Hematopoietic multipotent progenitor cell treated with erythropoietin and hydrocortisone succinate and interleukin-3 and kit ligand, for 4 days (in vitro differentiated cells): ENCODE results near the gene ASIC3.
"Not testable (repeated sequence)": the region's sequence is repeated elsewhere in the genome, so short reads cannot be mapped to it uniquely, and the experiment has no call there.

Source experiments
- DNase-seq: peaks from one replicate; pipeline ENCODE4 v3.0.0-alpha.2; 2015

ASIC3 gene

DNA sequence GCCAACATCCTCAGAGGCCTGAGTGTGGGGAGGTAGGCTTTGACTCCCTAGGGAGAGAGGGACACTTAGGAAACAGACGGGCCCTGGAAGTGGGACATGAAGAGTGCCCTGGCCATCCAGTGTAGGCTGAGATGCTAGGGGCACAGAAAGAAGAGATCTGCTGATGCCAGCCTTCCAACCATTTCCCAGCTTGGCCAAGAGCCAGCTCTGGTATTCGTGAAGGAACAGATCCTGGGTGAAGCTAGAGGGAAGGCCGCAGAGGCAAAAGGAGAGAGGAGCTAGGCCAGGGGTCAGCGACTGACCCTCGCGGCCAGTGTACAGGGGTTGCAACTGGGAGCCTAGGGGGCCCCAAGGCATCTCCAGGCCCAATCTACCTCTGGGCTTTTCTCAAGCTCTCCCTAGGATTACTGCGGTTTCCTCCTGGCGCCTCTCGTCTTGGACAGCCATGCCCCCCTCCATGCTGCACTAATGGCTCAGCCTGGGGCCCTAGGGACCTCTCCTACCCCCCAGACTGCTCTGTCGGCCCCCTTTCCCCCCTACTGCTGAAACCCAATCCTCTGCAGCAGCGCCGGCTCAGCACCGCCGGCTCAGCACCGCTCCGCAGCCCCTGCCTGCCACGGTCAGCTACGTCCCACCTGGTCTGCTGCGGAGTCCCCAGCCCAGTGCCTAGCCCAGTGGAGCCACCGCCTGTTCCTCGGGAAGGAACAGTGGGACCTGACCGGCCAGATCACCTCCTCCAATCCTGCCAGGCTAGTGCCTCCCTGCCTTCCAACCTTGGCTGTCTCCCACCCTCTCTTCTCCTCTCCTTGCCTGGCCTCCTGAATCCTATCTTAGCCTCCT lies at the start of gene ASIC3:
Gene ASIC3 (plus strand): TSS at position 556 of the 840 bp plus-strand sequence. CDS start 355 bp downstream, outside the sequence.
- no peak for DNase-seq

DNA sequence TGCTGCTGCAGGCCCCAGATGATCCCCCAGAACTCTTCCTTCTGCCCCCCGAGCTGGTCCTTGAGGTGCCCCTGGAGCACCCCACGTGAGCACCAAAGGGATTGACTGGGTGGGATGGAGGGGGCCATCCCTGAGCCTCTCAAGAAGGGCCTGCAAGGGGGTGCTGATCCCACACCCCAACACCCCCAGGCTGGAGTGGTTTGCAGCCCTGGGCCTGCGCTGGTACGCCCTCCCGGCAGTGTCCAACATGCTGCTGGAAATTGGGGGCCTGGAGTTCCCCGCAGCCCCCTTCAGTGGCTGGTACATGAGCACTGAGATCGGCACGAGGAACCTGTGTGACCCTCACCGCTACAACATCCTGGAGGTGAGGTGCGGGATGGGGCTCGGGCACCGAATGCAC lies 49.3 kb upstream of the ASIC3 start:
- DNase-seq = no peak

DNA sequence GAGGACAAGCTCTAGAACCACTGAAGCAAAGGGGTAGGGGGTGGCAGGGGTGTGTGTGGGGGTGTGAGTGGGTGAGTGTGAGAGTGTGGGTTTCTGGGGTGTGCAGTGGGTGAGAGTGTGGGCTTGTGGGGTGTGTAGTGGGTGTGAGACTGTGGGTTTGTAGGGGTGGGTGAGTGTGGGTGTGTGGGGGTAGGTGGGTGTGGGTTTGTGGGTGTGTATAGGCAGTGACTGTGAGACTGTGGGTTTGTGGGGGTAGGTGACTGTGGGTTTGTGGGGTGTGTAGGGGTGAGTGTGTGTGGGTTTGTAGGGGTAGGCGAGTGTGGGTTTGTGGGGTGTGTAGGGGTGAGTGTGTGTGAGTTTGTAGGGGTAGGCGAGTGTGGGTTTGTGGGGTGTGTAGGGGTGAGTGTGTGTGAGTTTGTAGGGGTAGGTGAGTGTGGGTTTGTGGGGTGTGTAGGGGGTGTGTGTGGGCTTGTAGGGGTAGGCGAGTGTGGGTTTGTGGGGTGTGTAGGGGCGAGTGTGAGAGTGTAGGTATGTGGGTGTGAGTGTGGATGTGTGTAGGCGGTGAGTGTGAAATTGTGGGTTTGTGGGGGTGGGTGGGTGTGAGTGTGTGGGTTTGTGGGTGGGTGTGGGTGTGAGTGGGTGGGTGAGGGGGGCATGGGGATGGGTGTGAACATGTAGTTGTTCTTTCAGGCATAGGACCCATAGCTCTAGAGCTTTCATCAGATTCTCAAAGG lies 48.7 kb upstream of the ASIC3 start:
- DNase-seq = no peak

DNA sequence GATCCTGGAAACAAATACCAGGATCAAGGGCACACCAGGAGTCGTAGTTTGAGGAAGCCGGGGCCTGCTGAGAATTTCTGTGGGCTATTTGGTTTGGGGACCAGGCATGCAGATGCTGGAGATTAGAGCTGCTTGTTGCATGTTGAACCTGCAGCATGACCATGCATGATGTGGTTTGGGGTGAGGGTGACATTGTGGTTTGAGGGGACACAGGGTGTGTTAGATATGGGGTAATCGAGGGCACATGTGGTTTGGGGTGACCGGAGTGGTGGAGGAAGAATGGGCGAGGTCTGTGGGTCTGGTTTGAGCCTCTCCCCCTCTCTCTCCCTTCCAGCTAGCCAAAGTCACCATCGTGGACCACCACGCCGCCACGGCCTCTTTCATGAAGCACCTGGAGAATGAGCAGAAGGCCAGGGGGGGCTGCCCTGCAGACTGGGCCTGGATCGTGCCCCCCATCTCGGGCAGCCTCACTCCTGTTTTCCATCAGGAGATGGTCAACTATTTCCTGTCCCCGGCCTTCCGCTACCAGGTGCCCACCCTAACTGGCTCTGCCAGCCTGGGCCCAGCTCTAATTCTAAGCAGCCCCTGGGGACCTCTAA lies 47.3 kb upstream of the ASIC3 start:
- peak; percentile 87 for DNase-seq

DNA sequence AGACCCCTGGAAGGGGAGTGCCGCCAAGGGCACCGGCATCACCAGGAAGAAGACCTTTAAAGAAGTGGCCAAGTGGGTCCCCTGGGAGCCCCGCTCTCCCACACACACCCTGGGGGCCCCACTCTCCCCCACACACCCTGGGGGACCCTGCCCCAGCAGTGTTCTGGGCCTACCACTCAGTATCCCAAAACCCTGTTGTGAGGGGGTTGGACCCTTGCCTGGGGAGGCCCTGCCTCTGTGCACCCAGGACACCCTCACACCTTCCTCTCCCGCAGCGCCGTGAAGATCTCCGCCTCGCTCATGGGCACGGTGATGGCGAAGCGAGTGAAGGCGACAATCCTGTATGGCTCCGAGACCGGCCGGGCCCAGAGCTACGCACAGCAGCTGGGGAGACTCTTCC lies 46.8 kb upstream of the ASIC3 start:
- no peak for DNase-seq

DNA sequence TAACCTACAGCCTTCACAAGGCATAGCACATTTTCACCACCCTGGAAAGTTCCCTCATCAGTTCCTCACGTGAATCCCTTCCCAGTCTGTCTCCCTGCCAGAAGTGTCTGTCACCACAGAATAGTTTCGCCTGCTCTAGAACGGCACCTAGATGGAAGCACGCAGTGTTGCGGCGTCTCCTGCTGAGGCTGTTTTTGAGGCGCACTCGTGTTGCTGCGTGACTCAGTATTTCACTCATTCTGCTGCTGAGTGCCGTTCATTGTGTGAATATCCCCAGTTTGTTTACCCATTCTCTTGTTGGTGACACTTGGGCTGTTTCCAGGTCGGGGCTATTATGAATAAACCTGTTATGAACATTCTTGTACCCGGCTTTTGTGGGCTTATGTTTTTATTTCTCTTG lies 44.8 kb upstream of the ASIC3 start:
- no peak for DNase-seq

DNA sequence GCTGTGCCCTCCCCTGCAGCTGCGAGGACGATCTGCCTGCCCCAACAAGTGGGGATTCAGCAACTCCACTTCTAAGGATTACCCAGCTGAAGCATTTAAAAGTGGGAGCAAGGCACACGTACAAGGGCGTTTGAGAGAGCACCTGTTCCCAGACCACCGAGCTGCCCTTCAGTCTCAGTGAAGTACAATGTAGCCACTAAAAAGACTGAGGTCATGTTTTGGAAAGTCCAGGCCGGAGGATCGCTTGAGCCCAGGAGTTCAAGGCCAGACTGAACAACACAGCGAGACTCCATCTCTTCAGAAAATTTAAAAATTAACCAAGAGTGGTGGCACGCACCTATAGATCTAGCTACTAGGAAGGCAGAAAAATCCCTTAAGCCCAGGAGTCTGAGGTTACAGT lies 42.8 kb upstream of the ASIC3 start:
- no peak for DNase-seq

DNA sequence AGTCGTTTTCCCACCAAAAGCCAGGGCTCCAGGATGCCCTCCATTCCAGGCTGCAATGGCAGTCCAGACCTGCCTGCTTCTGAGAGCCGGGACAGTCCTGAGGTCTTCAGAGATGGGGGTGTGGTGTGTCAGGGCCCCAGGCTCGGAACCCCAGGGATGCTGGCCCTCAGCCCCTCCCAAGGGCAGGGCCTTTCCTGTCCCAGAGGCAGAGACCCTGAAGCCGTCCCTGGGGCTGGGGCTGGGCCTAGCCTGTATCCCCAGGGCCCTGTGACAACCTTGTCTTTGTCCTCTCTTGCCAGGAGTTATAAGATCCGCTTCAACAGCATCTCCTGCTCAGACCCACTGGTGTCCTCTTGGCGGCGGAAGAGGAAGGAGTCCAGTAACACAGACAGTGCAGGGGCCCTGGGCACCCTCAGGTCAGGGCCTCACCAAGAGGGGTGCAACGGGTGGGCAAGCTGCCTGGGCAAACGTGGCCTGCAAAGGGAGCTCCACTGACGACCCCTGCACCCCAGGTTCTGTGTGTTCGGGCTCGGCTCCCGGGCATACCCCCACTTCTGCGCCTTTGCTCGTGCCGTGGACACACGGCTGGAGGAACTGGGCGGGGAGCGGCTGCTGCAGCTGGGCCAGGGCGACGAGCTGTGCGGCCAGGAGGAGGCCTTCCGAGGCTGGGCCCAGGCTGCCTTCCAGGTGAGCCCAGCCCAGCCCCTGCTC lies 41.6 kb upstream of the ASIC3 start:
- DNase-seq = no peak

DNA sequence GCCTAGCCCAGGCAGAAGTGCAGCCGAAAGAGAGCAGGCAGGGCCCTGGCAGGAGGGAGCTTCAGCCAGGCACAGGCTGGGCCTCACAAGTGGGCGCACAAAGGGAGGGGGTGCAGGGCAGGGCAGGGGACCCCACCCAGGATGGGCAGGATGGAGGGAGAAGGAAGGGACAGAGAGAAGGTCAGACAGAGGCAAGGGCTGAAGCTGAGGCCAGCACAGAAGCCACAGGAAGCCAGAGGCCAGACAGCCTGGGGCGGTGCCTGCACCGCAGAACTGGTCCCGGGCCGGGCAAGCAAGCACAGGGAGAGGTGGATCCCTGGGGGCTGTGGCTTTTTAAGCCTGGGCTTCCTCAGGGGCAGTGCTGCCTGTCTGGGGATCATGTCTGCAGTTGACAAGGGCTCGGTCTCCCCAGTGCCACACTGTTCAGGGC lies 40.8 kb upstream of the ASIC3 start:
- DNase-seq = no peak

DNA sequence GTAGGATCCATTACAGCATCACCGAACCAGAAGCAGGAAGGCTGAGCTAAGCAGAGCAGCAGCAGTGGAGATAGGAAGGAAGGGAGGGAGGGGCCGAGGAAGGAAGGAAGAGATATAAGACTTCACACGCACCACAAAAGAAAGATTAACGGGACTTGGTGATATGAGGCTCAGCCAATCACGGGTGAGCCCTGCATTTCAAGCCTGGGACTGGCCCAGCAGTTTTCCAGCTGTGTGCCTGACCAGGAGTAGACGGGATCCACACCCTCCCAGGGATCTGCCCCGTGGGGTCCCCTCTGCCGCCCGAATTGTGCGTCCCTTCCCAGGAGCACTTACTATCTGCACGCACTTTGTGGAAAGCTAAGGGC lies 40.2 kb upstream of the ASIC3 start:
- peak; percentile 86 for DNase-seq

DNA sequence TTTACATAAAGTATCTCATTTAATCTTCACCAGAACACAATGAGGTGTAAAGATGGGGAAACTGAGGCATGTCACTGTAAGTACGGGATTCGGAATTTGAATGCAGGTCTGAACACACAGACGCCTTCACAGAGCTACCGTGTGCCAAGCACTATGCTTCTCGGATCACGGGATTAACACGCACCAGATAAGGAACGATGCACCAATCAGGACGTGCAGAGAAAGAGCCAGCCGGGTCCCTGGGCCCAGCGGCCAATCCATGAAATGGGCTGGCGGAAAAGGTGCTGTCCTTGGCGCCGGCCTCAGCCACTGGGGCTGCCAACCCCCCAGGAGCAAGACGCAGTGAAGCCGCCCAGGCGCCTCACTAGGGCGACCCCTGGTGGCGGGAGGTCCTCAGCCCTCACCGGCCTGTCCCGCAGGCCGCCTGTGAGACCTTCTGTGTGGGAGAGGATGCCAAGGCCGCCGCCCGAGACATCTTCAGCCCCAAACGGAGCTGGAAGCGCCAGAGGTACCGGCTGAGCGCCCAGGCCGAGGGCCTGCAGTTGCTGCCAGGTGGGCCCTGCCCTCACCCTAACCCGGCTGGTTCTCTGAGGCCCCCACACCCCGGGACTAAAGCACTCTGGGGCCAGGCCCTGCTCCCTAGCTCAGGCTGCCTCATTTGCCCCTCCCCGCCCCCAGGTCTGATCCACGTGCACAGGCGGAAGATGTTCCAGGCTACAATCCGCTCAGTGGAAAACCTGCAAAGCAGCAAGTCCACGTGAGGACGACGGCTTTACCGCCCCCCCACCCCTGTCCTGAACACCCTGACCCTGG lies 39.6 kb upstream of the ASIC3 start:
- peak; percentile 81 for DNase-seq

DNA sequence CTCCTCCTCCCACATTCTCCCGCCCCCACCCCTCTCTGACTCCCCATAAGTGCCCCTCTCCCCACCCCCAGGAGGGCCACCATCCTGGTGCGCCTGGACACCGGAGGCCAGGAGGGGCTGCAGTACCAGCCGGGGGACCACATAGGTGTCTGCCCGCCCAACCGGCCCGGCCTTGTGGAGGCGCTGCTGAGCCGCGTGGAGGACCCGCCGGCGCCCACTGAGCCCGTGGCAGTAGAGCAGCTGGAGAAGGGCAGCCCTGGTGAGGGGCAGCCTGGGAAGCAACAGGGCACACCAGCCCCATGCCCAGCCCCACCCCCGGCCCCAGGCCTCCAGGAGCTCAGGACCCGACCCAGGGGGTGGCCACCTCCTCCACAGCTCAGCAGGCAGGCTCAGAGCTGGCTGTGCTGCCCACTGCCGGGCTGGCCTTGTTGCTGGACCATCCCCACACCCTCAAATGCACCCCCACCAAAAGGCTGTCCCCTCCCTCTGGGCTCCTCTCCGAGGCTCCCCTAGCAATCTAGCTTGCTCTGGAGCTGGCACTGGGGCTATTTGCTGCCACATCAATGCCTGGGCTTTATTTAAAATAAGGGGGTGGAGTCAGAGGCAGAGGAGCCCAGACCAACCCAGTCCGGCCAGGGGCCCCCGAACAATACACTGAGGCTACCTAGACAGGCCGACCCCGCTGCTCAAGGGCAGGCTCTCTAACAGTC lies 38.8 kb upstream of the ASIC3 start:
- no peak for DNase-seq

DNA sequence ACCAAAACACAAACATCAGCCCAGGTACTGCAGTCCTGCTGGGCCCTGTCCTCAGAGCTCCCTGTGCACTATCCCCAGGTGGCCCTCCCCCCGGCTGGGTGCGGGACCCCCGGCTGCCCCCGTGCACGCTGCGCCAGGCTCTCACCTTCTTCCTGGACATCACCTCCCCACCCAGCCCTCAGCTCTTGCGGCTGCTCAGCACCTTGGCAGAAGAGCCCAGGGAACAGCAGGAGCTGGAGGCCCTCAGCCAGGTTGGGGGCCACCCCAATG lies 38.4 kb upstream of the ASIC3 start:
- DNase-seq = no peak

DNA sequence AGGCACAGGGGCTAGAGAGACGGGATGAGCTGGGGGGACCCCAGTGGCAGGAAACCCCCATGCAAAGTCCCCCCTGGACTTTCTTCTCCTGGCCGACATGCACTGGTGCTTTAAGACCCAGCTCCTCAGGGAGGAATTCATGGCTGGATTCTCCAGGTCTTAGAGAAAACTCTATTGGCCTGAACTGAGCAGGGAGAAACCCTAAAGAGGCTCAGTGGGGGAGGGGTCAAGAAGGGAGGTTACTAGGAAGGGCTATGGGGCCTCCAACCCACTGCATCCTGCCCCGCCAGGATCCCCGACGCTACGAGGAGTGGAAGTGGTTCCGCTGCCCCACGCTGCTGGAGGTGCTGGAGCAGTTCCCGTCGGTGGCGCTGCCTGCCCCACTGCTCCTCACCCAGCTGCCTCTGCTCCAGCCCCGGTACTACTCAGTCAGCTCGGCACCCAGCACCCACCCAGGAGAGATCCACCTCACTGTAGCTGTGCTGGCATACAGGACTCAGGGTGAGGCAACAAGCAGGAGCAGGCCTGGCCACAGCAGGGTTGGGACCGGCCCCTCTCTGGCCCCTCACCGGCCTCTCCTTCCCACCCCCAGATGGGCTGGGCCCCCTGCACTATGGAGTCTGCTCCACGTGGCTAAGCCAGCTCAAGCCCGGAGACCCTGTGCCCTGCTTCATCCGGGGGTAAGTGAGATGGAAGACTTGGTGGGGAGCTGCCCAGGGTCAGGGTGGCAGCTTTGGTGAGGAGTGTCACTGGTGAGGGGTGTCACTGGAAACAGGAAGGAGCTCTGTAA lies 37.8 kb upstream of the ASIC3 start:
- DNase-seq = no peak

DNA sequence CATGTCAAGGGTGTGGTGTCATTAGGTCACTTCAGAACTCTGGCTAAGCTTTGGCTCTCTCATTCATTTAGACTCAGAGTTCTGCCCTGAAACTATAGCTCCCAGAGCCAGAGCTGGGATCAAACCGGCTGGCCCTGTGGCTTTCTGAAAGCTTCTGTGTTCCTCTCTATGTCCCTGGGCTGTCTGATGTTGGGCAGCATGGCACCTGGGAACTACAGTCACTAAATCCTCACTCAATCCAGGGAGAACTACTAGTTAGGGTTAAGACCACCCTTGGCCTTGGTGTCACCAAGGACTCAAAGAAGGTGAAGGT lies 37.3 kb upstream of the ASIC3 start:
- DNase-seq = no peak

DNA sequence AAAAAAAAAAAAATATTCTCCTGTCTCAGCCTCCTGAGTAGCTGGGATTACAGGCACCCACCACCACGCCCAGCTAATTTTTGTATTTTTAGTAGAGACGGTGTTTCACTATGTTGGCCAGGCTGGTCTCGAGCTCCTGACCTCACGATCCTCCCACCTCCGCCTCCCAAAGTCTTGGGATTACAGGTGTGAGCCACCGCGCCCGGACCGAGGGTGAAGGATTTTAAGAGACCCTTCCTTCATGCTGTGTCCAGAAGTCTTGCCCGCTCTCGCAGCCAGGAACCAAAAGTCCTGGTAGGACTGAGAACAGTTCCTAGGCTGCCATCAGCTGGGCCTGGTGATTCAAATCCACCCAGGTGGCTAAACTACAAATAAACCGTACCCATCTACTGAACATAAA lies 36.7 kb upstream of the ASIC3 start:
- DNase-seq = not testable (repeated sequence)

DNA sequence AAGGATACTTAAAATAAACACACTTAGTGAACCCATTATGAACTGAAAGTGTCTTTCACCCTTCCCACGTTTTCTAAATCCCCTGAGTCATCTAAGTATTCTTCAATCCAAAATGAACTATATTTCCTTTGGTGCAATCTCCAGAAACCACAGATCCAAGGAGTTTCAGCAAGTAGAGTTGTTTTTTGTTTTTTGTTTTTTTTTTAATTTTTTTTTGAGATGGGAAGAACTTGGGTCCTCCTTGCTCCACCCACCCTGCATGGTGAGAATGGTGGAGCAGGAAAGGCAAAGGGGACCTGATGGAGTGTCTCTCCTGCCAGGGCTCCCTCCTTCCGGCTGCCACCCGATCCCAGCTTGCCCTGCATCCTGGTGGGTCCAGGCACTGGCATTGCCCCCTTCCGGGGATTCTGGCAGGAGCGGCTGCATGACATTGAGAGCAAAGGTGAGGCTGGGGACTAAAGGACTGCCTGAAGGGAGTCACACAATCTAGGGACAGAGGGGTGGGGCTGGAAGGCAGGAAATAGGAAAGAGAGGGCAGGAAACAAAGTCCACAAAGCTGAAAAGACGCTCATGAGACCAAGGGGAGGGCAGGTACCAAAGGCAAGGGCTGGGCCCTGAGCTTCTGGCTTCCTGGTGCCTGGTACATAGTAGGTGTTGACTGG lies 36.2 kb upstream of the ASIC3 start:
- no peak for DNase-seq

DNA sequence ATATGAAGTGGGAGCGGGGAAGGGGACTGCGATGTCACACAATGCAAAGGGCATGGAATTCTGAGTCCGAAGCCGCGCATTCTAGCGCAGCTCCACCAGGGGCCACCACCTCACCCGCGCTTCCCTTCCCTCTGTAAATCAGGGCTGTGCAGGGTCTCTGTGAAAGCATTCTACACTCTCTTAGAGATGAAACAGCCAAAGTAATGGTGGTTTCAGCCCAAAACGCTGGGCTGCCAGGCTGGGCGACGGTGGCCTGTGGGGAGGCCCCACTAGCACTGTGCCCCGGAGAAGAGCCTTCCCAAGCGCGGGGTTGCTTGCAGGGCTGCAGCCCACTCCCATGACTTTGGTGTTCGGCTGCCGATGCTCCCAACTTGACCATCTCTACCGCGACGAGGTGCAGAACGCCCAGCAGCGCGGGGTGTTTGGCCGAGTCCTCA lies 35.4 kb upstream of the ASIC3 start:
- peak; percentile 80 for DNase-seq

DNA sequence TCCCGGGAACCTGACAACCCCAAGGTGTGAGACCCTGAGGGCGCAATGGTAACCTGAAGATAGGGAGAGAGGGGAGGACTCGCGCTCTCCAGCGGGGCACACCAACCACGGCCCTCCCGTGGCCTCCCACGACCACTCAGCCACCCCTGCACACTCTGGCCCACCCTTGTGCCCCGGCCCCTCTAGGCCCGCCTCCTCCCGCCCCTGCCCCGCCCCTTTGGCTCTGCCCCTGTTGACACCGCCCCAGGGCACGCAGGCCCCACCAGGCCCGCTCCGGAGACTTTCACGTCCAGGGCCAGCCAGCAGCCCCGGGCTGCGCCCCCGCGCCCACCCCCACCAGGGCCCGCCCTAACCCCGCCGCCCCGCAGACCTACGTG lies 35.0 kb upstream of the ASIC3 start:
- DNase-seq = no peak

DNA sequence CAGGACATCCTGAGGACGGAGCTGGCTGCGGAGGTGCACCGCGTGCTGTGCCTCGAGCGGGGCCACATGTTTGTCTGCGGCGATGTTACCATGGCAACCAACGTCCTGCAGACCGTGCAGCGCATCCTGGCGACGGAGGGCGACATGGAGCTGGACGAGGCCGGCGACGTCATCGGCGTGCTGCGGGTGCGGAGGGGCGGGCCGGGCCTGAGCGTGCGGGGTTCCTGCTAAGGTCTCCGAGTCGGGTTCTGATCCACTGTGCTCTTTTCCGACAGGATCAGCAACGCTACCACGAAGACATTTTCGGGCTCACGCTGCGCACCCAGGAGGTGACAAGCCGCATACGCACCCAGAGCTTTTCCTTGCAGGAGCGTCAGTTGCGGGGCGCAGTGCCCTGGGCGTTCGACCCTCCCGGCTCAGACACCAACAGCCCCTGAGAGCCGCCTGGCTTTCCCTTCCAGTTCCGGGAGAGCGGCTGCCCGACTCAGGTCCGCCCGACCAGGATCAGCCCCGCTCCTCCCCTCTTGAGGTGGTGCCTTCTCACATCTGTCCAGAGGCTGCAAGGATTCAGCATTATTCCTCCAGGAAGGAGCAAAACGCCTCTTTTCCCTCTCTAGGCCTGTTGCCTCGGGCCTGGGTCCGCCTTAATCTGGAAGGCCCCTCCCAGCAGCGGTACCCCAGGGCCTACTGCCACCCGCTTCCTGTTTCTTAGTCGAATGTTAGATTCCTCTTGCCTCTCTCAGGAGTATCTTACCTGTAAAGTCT lies 34.4 kb upstream of the ASIC3 start:
- DNase-seq = peak; percentile 93
